SHP77 treated with DMSO at 0.1 percent for 48 hours (cell line): ENCODE results near the gene APOBEC3B.
A peak's percentile ranks its signal among the peaks of the same experiment; 100 is the strongest.
"Not testable (repeated sequence)": the region's sequence is repeated elsewhere in the genome, so short reads cannot be mapped to it uniquely, and the experiment has no call there.

Experiments
- DNase-seq: peaks from one replicate; lab custom pipeline; 2025; lab: John Stamatoyannopoulos, UW

APOBEC3B gene

DNA sequence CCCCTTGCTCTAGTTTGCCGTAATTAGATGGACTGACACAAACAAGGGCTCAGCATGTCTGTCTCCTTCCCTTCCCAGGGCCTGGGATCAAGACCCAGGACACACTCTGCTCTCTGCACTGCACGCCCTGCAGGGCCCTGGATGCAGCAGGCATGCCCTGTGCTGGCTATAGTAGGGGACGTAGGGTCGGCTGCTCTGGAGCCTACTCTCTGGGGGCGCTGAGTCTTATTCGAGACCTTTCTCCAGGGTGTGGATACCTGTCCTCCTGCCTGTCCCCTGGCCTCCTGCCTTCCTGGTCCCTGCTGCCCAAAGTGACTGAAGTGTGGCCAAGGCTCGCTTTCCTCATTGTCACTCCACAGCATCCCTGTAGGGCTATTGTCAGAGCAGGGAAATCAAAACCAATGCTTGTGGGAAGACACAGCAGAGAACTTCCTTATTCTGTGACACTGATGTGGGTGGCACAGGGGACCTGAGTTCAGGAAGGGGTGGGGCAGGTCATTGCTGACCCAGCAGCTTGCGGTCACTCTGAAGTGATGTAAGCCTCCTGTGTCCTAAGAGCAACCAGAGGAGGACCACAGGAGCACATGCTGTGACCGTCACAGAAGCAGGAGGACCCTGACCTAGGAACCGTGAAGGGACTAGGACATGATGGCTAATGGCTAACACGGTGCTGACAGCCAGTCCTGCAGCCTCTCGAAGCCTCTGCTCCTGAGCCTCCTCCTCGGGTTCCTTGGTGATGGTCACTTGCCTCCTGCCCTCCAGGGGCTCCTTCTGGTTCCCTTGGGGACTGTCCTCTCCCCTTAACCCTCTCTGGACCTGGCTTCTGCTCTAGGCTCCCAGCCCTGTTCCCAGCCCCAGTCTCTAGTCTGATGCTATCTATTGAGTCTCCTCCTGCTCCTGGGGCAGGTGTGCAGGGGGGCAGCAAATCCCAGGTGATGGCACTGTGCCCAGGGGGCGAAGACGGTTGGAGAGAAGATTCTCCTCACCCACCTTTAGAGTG is 14.4 kb upstream of the APOBEC3B start:
- DNase-seq, result no peak

DNA sequence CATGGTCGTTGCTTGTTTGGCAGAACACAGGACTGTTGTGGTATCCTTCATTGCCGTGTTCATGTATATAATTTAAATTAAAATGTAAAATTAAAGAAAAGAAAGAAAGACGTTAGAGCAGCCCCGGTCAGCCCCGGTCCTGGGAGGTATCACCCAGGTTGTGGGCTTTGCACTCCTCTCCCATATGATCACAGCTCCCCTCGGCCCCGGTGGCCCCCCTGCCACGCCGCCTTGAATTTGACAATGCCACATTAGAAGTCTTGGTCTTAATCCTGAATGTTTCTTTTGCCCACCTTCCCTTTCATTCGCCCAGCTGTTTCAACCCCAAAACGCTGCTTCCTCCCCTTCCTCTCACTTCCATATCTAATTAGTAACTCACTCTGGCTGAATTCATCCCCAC is 13.3 kb upstream of the APOBEC3B start:
- no peak for DNase-seq

DNA sequence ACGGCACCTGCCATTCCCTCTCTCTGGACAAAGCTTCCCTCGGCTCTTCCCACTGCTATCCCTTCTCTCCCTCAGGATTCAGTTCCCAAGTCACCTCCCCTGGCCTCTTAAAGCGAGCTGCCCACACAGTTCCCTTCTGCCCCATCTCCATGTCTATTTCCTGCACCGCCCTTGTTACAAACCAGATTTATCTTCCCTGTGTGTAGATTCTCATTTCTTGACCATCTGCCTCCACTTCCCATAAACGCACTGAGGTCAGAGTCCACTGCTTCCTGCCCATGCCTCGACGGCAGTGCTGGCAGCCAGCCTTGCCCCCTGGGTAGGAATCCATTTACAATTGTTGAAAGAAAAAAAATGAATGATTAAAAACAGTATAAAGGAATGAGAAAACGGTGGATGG is 11.6 kb upstream of the APOBEC3B start:
- DNase-seq, result no peak

DNA sequence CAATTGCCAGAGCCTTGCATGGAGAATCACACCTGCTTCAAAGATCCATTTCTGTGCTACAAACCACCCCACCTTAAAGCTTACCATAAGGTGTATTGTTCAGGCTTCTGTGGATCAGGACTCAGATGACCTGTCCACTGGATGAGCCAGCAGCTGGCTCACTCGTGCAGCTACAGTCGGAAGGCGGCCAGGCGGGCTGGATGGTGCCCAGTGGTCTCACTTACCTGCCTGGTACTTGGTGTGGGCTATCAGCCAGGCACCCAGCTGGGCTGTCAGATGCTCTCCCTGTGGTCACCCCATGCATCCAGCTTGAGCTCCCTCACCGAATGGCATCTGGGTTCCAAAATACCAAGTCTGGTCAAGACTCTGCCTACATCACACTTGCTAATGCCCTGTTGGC is 10.9 kb upstream of the APOBEC3B start:
- no peak for DNase-seq

DNA sequence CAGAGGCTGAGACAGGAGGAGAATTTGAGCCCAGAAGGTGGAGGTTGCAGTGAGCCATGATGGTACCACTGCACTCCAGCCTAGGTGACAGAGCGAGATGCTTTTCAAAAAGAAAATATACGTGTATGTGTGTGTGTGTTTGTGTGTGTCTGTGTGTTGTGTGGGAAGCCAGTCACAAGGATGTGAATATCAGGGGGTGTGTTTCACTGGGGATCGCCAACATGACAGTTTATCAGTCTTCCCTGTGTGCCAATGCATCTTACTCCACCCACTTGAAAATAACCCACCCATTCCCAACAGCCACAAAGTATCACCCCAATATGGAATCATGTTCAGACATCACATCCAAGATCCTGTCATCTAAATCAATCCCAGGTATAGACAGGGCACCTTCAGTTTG is 10.4 kb upstream of the APOBEC3B start:
- no peak for DNase-seq

DNA sequence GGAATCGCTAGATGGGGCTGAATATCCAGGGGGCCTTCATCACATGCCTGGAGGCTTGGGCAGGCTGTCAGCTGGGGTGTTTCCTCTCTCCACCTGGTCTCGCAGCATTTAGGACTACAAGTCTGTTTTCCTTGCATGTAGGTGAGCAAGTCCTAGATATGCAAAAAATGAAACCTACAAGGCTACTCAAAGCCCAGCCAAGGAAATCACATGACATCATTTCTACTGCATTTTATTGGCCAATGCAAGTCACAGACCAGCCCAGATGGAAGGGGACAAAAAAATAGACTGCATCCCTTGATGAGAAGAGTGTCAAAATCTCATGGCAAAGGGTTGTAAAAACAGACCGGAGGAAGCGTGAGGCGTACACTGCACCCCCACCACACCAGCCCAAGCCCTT is 9.6 kb upstream of the APOBEC3B start:
- no peak for DNase-seq

DNA sequence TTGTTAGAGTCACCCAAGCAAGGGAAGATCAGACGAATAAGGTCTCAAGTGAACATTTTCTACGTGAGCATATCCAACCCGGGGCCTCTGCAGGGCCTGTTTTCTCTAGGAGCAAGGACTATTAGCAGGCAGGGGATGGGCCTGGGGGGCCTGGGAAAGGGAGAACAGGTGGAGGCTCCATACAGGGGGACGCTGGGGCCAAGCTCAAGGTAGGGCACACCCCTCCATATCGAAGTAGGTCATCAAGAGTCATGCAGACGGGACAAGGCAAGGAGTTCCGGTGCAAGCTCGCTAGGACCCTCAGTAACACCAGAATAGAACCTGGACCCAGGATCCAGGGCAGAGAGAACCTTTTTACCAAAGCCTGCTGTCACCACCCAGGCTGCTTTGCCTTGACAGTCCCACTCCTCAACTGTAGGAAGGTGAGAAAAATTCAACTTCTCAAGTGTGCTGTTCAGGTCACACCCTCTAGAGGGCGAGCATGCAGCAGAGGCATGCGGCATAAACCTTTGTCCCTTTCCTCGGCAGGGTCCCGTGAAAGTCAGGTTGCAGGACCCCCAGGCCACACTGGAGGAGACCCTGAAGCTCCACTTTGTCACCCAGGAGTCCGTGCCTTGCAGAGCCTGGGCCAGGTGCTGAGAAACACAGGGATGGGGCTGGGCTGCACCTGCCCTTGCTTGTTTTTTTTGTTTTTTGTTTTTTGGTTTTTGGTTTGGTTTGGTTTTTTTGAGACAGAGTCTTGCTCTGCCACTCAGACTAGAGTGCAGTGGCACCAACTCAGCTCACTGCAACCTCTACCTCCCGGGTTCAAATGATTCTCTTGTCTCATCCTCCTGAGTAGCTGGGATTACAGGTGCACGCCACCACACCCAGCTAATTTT is 8.6 kb upstream of the APOBEC3B start:
- no peak for DNase-seq

DNA sequence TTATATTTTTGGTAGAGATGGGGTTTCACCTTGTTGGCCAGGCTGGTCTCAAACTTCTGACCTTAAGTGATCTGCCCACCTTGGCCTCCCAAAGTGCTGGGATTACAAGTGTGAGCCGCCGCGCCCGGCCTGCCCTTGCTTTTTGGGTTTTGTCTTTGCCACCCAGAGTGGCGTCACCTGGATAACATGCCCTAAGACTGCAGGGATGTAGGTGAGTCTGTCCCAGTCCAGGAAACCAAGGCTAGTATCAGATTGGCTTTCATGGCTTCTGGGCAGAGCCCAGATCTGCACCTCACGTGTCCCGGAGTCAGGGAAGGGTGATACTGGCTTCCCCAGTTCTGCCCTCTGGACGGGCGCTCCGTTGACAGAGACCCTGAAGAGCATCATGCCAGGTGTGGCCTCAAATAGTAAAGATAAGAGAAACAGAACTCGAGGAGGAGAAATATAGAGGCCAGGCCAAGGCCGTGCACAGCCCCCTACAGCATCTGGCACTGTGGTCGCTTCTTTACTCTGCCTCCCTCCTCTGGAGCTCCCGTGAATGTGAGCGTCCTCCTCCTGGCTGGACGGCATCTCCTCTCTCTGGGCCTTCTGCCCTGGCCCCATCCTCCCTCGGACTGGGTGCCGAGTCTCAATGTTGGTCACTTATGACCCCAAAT is 7.8 kb upstream of the APOBEC3B start:
- no peak for DNase-seq

DNA sequence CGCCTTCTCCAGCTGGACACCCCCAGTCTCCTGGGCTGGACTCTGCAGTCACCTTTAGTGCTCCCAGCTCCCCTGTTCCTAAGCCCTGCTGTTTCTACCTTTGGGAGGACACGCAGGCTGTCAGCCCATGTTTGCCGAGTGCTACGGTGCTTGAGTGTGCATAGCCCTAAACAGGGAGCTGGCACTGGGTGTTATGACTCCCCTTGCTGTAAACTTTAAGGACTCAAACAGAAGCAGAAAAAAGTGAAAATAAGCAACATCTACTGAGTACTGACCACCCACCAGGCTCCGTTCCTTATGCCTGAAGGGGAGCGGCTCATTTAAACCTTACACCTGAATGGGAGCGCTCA is 7.3 kb upstream of the APOBEC3B start:
- no peak for DNase-seq

DNA sequence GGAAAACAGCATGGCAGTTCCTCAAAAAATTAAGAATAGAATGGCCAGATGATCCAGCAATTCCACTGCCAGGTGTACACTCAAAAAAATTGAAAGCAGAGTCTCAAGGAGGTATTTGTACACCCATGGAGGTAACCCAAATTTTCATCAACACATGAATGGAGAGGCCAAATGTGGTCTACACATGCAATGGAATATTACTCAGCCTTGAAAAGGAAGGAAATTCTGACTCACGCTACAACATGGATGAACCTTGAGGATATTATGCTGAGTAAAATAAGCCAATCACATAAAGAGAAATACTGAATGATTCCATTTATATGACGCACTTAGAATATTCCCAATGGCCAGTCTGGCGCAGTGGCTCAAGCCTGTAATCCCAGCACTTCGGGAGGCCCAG is 4.9 kb upstream of the APOBEC3B start:
- DNase-seq, result not testable (repeated sequence)

DNA sequence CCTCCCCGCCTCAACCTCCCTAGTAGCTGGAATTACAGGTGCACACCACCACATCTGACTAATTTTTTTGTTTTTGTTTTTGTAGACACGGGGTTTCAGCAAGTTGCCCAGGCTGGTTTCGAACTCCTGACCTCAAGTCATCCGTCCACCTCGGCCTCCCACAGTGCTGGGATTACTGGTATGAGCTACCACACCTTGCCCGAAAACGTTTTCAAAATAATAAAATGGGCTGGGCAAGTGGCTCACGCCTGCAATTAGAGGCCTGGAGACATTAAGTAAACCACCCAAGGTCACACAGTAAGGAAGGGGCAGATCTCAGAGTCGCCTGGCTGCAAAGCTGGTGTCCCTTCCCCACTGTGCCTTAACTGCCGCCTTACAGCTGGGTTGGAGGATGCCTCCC is 1.6 kb upstream of the APOBEC3B start:
- not testable (repeated sequence) for DNase-seq

DNA sequence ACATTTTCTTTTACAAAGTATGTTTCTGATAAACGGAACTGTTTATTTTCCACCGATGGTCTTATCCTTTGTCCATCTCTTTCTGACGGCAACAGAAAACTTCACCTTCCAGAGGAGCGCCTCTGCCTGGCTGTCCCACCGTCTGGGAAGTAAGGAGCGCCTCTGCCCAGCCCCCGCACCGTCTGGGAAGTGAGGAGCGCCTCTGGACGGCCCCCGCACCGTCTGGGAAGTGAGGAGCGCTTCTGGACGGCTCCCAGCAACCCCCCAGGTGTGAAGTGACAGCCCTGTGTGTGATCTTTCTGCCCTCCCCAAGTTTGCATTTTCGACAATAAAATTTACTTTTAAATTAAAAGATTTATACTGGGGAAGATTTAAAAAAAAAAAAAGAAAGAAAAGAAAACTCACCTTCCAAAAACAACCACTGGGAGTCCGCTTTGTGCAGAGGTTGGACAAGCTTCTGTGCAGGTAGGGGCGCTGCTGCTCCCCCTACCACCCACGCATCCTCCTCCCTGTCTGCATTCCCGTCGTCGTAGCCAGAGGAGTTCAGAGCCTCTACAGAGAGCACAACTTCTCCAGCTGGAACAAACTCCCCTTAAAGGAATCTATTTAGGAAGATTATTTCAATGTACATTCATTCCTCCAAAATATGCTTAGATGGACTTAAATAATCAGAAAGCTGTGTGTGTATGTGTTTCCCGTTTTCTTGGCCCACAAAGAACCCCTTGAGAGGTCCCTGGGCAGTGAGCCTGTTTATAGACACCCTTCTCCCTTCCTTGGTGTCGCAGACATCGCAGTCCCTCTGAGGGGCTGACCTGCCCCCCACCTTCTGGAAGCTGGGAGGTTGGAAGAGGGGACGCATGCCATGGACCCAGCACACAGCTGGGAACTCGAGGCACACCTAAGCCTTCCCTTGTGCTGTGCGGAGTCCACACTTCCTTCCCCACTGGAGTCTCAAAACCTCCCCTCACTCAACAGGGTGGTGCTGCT is 849 bp upstream of the APOBEC3B start:
- DNase-seq, result peak; percentile 28

DNA sequence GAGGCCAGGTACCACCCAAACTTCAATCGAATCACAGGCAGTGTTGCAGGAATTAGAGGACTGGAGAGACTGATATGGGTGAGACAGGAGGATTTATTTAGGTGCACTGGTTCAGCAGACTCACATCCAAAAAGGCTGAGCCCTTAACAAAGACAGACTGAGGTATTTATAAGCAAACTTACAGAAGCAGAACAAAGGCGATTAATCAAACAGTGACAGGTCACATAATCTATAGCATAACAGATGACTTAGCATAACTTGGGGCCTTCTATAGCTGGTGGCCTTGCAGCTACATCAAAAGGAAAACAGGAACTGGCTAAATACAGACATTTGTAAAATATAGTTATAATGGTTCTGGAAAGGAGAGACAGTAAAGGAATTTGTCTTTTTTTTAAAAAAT is 2.1 kb downstream of the APOBEC3B start:
- no peak for DNase-seq

DNA sequence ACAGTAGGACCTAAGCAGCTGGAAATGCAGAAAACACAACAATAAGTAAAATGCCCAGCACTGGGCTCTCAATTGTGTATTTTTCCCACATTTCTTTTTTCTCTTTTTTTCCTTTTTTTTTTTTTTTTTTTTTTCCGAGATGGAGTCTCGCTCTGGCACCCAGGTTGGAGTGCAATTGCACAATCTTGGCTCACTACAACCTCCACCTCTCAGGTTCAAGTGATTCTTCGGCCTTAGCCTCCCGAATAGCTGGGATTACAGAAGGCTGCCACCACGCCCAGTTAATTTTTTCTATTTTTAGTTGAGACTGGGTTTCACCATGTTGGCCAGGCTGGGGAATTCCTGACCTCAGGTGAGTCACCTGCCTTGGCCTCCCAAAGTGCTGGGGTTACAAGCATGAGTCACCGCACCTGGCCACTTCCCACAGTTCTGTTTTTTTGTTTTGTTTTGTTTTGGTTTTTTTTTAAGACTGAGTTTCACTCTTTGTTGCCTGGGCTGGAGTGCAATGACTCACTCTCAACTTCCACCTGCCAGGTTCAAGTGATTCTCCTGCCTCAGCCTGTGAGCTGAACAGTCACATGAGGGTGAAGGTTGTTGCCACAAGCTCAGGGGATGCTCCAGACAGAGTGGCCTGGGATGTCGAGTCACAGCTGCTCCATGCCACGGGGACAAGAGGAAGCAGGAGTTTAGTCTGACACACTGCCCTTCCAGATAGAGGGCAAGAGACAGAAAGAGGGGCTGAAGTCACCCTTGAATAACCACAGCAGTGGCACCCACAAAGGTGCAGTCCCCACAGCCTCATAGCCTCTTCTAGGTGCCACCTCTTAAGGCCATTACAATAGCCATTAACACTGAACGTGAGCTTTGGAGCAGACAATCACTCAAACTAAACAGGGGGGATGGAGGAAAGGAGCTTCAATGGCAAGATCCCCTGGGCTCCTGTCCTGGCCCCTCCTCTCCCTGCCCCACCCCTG is 2.9 kb downstream of the APOBEC3B start:
- DNase-seq, result not testable (repeated sequence)

DNA sequence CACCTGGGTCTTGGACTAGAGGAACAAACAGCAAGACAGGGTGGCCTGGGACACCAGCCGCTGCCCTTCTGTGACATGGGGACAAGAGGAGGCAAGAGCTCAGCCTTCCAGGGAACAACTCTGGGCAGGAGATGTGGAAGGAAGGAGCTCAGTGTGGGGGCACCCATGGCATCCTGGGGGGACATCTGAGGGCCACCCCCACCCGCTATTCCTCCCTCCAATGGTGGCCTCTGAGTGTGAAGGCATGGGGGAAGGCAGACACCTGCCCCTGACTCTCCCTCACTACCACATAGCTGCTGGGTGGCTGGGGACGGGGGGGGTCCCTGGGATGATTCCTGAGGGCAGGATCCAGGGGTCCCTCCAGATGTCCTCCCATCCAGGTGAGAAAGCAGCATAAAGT is 4.5 kb downstream of the APOBEC3B start:
- no peak for DNase-seq

DNA sequence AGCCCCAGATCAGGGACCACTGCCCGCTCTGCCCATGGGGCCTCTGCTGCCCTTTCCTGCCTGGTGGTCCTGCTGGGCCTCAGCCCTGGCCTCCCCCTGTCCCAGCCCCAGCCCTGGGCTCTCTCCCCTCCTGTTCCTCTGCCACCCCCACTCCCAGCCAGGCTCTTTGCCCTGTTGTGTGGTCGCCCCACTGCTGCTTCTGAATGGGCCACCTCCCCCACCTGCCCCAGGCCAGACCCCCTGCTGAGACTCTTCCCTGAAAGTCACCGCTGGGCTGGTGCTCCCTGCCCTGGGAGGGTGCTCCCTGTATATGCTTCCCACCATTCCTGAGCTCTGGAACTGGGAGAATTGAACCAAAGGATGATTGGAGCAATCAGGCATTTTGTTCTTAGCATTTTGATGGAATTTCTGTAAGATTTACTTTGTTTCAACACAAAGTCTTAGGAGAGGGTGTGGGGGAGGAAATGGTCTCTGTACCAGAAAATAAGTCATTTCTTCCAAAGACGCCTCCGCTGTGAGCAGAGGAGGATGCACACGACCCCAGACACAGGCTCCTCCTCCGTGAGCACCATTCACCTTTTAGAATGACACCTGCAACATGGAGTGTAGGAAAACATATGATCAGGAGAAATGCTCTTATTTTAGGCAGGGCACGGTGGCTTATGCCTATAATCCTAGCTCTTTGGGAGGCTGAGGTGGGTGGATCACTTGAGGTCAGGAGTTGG is 5.2 kb downstream of the APOBEC3B start:
- no peak for DNase-seq

DNA sequence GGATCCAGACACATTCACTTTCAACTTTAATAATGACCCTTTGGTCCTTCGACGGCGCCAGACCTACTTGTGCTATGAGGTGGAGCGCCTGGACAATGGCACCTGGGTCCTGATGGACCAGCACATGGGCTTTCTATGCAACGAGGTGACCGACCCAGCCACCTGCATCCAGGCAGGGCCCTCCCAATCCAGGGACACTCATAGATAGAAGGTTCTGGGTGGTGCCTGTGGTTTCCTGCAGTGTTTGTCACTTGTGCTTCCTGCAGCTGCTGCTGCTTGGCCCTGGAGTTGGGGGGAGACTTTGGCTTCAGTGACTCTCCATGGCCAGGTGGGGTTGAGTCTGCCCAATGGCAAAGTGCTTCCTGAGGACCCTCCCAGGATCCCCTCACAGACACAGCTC is 7.3 kb downstream of the APOBEC3B start:
- no peak for DNase-seq

DNA sequence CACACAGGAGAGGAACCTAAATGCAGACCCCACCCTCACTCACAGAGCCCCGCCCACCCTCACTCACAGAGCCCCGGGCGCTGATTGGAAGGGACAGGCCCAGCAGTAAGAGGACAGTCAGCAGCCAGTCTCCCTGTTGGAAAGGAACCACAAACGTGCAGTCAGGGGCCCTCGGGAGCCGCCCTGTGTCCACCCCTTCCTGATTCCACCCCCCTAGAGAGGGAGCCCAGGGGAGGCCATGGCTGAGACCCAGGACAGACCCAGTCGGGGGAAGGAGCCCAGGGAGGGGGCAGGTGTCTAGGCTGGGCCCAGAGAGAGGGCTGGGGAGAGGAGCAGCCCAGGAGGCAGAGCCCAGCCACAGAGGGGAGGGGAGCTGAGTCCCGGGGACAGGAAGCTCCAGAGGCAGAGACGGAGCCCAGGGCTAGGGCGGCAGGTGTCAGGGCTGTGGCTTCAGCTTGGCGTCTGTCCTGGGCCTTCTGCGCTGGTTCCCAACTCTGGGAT is 10.8 kb downstream of the APOBEC3B start:
- peak; percentile 68 for DNase-seq

DNA sequence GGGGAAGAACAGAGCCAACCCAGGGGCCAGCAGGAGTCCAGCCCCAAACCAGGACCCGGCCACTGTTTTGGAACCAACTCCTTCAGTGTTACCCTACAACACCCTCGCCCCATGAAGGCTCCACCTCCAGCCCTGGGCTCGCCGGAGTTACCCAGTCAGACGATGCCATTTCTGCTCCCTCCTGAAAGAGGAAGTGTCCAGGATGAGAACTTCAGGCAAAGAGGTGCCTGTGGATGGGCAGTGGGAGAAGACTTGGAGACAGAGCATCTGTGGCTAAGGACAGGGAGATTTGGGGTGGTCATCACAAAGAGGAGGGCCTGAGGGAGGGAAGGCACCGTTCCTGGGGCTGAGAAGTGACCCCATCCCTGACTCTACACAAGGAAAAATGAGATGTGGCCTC is 14.0 kb downstream of the APOBEC3B start:
- DNase-seq, result no peak
